ENCODE results near the gene CT45A5.
"Not testable (repeated sequence)": the region's sequence is repeated elsewhere in the genome, so short reads cannot be mapped to it uniquely, and the experiment has no call there.

The CT45A5 gene

GRCh38 chrX:135785403-135785802 is at the start of gene CT45A5:
CT45A5 (minus strand) TSS chrX:135785503; CDS start chrX:135781729, 3,774 bp downstream.
- not testable (repeated sequence) for H3K4me3 ChIP-seq (ENCODE audit: low read depth, low read length); H3K4me1 ChIP-seq (ENCODE audit: control insufficient read depth, insufficient read depth, low read length, unreplicated experiment); H3K27me3 ChIP-seq (ENCODE audit: insufficient read depth, low read length); H3K79me2 ChIP-seq (ENCODE audit: control insufficient read depth, insufficient read depth, low read length, unreplicated experiment); H2AFZ ChIP-seq (ENCODE audit: low read length, unreplicated experiment); H3K36me3 ChIP-seq (ENCODE audit: insufficient read depth, low read length); H3K27ac ChIP-seq (ENCODE audit: low read depth, low read length)

GRCh38 chrX:135819912-135820311 is 34.6 kb upstream of the CT45A5 start, which contains the start of gene CT45A2:
CT45A2 (minus strand) TSS chrX:135820012; CDS start chrX:135816265, 3,747 bp downstream.
- not testable (repeated sequence) for H3K27me3 ChIP-seq (ENCODE audit: insufficient read depth, low read length); H2AFZ ChIP-seq (ENCODE audit: low read length, unreplicated experiment); H3K79me2 ChIP-seq (ENCODE audit: control insufficient read depth, insufficient read depth, low read length, unreplicated experiment); H3K4me3 ChIP-seq (ENCODE audit: low read depth, low read length); H3K4me1 ChIP-seq (ENCODE audit: control insufficient read depth, insufficient read depth, low read length, unreplicated experiment); H3K36me3 ChIP-seq (ENCODE audit: insufficient read depth, low read length); H3K27ac ChIP-seq (ENCODE audit: low read depth, low read length)

- not testable (repeated sequence) for H3K36me3 ChIP-seq (ENCODE audit: insufficient read depth, low read length); H3K79me2 ChIP-seq (ENCODE audit: control insufficient read depth, insufficient read depth, low read length, unreplicated experiment); H3K4me3 ChIP-seq (ENCODE audit: low read depth, low read length); H3K27me3 ChIP-seq (ENCODE audit: insufficient read depth, low read length); H3K27ac ChIP-seq (ENCODE audit: low read depth, low read length); H3K4me1 ChIP-seq (ENCODE audit: control insufficient read depth, insufficient read depth, low read length, unreplicated experiment); H2AFZ ChIP-seq (ENCODE audit: low read length, unreplicated experiment)
Measured at GRCh38 chrX:135802687-135803086, 17.4 kb upstream of the CT45A5 start, which contains the start of gene CT45A6. CT45A6 (minus strand) TSS chrX:135802787; CDS start chrX:135798993, 3,794 bp downstream.

GRCh38 chrX:135768091-135768490 is 17.2 kb downstream of the CT45A5 start, which contains the start of gene CT45A3:
CT45A3 (minus strand) TSS chrX:135768191; CDS start chrX:135764444, 3,747 bp downstream.
- not testable (repeated sequence) for H3K36me3 ChIP-seq (ENCODE audit: insufficient read depth, low read length); H2AFZ ChIP-seq (ENCODE audit: low read length, unreplicated experiment); H3K27me3 ChIP-seq (ENCODE audit: insufficient read depth, low read length); H3K27ac ChIP-seq (ENCODE audit: low read depth, low read length); H3K4me3 ChIP-seq (ENCODE audit: low read depth, low read length); H3K79me2 ChIP-seq (ENCODE audit: control insufficient read depth, insufficient read depth, low read length, unreplicated experiment); H3K4me1 ChIP-seq (ENCODE audit: control insufficient read depth, insufficient read depth, low read length, unreplicated experiment)

- H2AFZ ChIP-seq (ENCODE audit: low read length, unreplicated experiment); H3K4me1 ChIP-seq (ENCODE audit: control insufficient read depth, insufficient read depth, low read length, unreplicated experiment); H3K36me3 ChIP-seq (ENCODE audit: insufficient read depth, low read length); H3K79me2 ChIP-seq (ENCODE audit: control insufficient read depth, insufficient read depth, low read length, unreplicated experiment); H3K27me3 ChIP-seq (ENCODE audit: insufficient read depth, low read length); H3K27ac ChIP-seq (ENCODE audit: low read depth, low read length); H3K4me3 ChIP-seq (ENCODE audit: low read depth, low read length): not testable (repeated sequence)
Measured at GRCh38 chrX:135744739-135745138, 40.6 kb downstream of the CT45A5 start.

GRCh38 chrX:135741192-135741715 is 44.0 kb downstream of the CT45A5 start:
- no peak overlapping the region for H3K4me3 ChIP-seq (ENCODE audit: low read depth, low read length)
- H2AFZ ChIP-seq (ENCODE audit: low read length, unreplicated experiment) = no peak overlapping the region
- no peaks in the 10 kb centered on the region for H3K27me3 ChIP-seq (ENCODE audit: insufficient read depth, low read length)
- H3K36me3 ChIP-seq (ENCODE audit: insufficient read depth, low read length) = no peaks in the 10 kb centered on the region
- no peaks in the 10 kb centered on the region for H3K4me1 ChIP-seq (ENCODE audit: control insufficient read depth, insufficient read depth, low read length, unreplicated experiment)
- H3K27ac ChIP-seq (ENCODE audit: low read depth, low read length) = no peak overlapping the region
- no peaks in the 10 kb centered on the region for H3K79me2 ChIP-seq (ENCODE audit: control insufficient read depth, insufficient read depth, low read length, unreplicated experiment)

- H3K4me1 ChIP-seq (ENCODE audit: control insufficient read depth, insufficient read depth, low read length, unreplicated experiment) = no peaks in the 10 kb centered on the region
- no peaks in the 10 kb centered on the region for H3K27me3 ChIP-seq (ENCODE audit: insufficient read depth, low read length)
- no peaks in the 10 kb centered on the region for H3K79me2 ChIP-seq (ENCODE audit: control insufficient read depth, insufficient read depth, low read length, unreplicated experiment)
- H2AFZ ChIP-seq (ENCODE audit: low read length, unreplicated experiment) = no peak overlapping the region
- H3K36me3 ChIP-seq (ENCODE audit: insufficient read depth, low read length) = no peaks in the 10 kb centered on the region
- no peak overlapping the region for H3K27ac ChIP-seq (ENCODE audit: low read depth, low read length)
- H3K4me3 ChIP-seq (ENCODE audit: low read depth, low read length) = no peak overlapping the region
Measured at GRCh38 chrX:135740681-135741149, 44.6 kb downstream of the CT45A5 start.

GRCh38 chrX:135737366-135738071 is 47.8 kb downstream of the CT45A5 start:
- Histone ChIP-seq H2AFZ (ENCODE audit: low read length, unreplicated experiment) (no peak overlapping the region), H3K4me1 (ENCODE audit: control insufficient read depth, insufficient read depth, low read length, unreplicated experiment) (no peaks in the 10 kb centered on the region), H3K36me3 (ENCODE audit: insufficient read depth, low read length) (no peaks in the 10 kb centered on the region), H3K79me2 (ENCODE audit: control insufficient read depth, insufficient read depth, low read length, unreplicated experiment) (no peaks in the 10 kb centered on the region), H3K27ac (ENCODE audit: low read depth, low read length) (no peak overlapping the region), H3K4me3 (ENCODE audit: low read depth, low read length) (no peak overlapping the region), H3K27me3 (ENCODE audit: insufficient read depth, low read length) (no peaks in the 10 kb centered on the region)

GRCh38 chrX:135734666-135735065 is 50.6 kb downstream of the CT45A5 start:
- not testable (repeated sequence) for H3K27ac ChIP-seq (ENCODE audit: low read depth, low read length); H3K36me3 ChIP-seq (ENCODE audit: insufficient read depth, low read length); H3K4me1 ChIP-seq (ENCODE audit: control insufficient read depth, insufficient read depth, low read length, unreplicated experiment); H2AFZ ChIP-seq (ENCODE audit: low read length, unreplicated experiment); H3K4me3 ChIP-seq (ENCODE audit: low read depth, low read length); H3K79me2 ChIP-seq (ENCODE audit: control insufficient read depth, insufficient read depth, low read length, unreplicated experiment); H3K27me3 ChIP-seq (ENCODE audit: insufficient read depth, low read length)

Data from ACC112 (cell line).